Liver (tissue), 9 donors: ENCODE measurements around the gene BDH1. TPM values are rescaled to one million over a fixed set of nuclear protein-coding genes. Genes with fewer than 3 reads are reported as not detected.

Experiments used
- DNase-seq: peaks from one replicate; pipeline ENCODE4 v3.0.0-alpha.2; 2017; ENCODE audit warnings: low spot score
- H3K27ac ChIP-seq, 2 donors: one replicate each; pipeline ENCODE4 v1.7.0; 2013; ENCODE audit warnings: inconsistent platforms in 2 of 2, low read length in 2 of 2, control low read depth in 1 of 2, low read depth in 1 of 2, mild to moderate bottlenecking in 1 of 2
- H3K27me3 ChIP-seq, 4 donors: one replicate each; pipeline versions ENCODE4 v1.6.1 to v1.7.0; 2013; ENCODE audit warnings: low read length in 3 of 4, inconsistent platforms in 1 of 4, mild to moderate bottlenecking in 1 of 4, moderate library complexity in 1 of 4; ENCODE audit not compliant: control insufficient read depth in 4 of 4, insufficient read depth in 4 of 4
- H3K36me3 ChIP-seq, 4 donors: one replicate each; pipeline versions ENCODE4 v1.6.1 to v1.7.0; 2013; ENCODE audit warnings: low read length in 3 of 4, mild to moderate bottlenecking in 3 of 4, low read depth in 1 of 4, moderate library complexity in 1 of 4; ENCODE audit not compliant: control insufficient read depth in 4 of 4, insufficient read depth in 3 of 4
- H3K4me1 ChIP-seq, 4 donors: one replicate each; pipeline versions ENCODE4 v1.6.1 to v1.7.0; 2013; ENCODE audit warnings: low read length in 3 of 4, mild to moderate bottlenecking in 3 of 4, moderate library complexity in 1 of 4; ENCODE audit not compliant: control insufficient read depth in 4 of 4, insufficient read depth in 4 of 4
- H3K4me3 ChIP-seq, 3 donors: one replicate each; pipeline versions ENCODE4 v1.6.1 to v1.7.0; 2013; ENCODE audit warnings: low read length in 3 of 3, control low read depth in 1 of 3, low read depth in 1 of 3, mild to moderate bottlenecking in 1 of 3
- H3K9ac ChIP-seq, 2 donors: one replicate each; pipeline ENCODE4 v1.7.0; 2013; ENCODE audit warnings: low read length in 2 of 2, mild to moderate bottlenecking in 2 of 2, moderate library complexity in 2 of 2, control low read depth in 1 of 2, low read depth in 1 of 2
- H3K9me3 ChIP-seq, 4 donors: one replicate each; pipeline versions ENCODE4 v1.6.1 to v1.7.0; 2013; ENCODE audit warnings: low read length in 3 of 4; ENCODE audit not compliant: control insufficient read depth in 4 of 4
- CTCF ChIP-seq: fragments of 150-350 bp; IDR thresholded peaks from 2 replicates; pipeline ENCODE4 v1.5.1; 2017; ENCODE audit warnings: improper control_type of control experiment, low read depth, low read length; ENCODE audit not compliant: missing input control
- GABPA ChIP-seq, 2 donors: IDR thresholded peaks in 1 of 2; conservative IDR thresholded peaks in 1 of 2; 2 replicates each; pipeline ENCODE4 v1.6.1; 2016; ENCODE audit warnings: antibody characterized with exemption in 2 of 2, mild to moderate bottlenecking in 1 of 2, moderate library complexity in 1 of 2
- HNF4A ChIP-seq, 2 donors: conservative IDR thresholded peaks; 2 replicates each; pipeline ENCODE4 v1.6.1; 2016; ENCODE audit warnings: antibody characterized with exemption in 2 of 2, mild to moderate bottlenecking in 2 of 2
- HNF4G ChIP-seq: IDR thresholded peaks from 2 replicates; pipeline ENCODE4 v1.6.1; 2016; ENCODE audit warnings: antibody characterized with exemption
- MAX ChIP-seq: IDR thresholded peaks from 2 replicates; pipeline ENCODE4 v1.6.1; 2016; ENCODE audit warnings: antibody characterized with exemption
- NR2F2 ChIP-seq: IDR thresholded peaks from 2 replicates; pipeline ENCODE4 v1.6.1; 2016; ENCODE audit warnings: antibody characterized with exemption
- RAD21 ChIP-seq, 2 donors: IDR thresholded peaks; 2 replicates each; pipeline ENCODE4 v1.6.1; 2016; ENCODE audit warnings: antibody characterized with exemption in 2 of 2, mild to moderate bottlenecking in 2 of 2
- REST ChIP-seq: IDR thresholded peaks from 2 replicates; pipeline ENCODE4 v1.6.1; 2016; ENCODE audit warnings: antibody characterized with exemption, mild to moderate bottlenecking
- TAF1 ChIP-seq: conservative IDR thresholded peaks from 2 replicates; pipeline ENCODE4 v1.6.1; 2016; ENCODE audit warnings: antibody characterized with exemption, mild to moderate bottlenecking
- ZBTB33 ChIP-seq: IDR thresholded peaks from 2 replicates; pipeline ENCODE4 v1.6.1; 2016; ENCODE audit warnings: antibody characterized with exemption
- WGBS: extraction: QIAGEN DNeasy Blood & Tissue Kit; methylation state at CpG from one replicate; pipeline ENCODE4 v1.1.7; 2013; 5-methylcytosine and 5-hydroxymethylcytosine counted together
- polyA plus RNA-seq, 2 donors: library from polyadenylated mRNA; stranded (reverse) in 1 of 2; unstranded in 1 of 2; fragments of 200-250 nt in 1 of 2; fragments of >200 nt in 1 of 2; fragmentation: Nextera tagmentation in 1 of 2; extraction: Ambion mirVana in 1 of 2; gene quantifications; one replicate each; pipeline versions ENCODE4 v1.2.1 to v1.2.3, GENCODE V29; 2013 to 2015
- total RNA-seq, 2 donors: library from RNA; depleted of rRNA; stranded (reverse); fragments of >200 nt; gene quantifications; one replicate each; pipeline ENCODE4 v1.2.3, GENCODE V29; 2014
- donor health status: healthy.
- donor health status: healthy.
- donor health status: healthy.
- donor health status: healthy.
- donor health status: healthy.

Gene BDH1
- total and polyA plus RNA-seq, 4 donors = 49.4 to 268 (median 177) TPM

GRCh38 chr3:197550489-197550888 lies 5.3 kb downstream of the BDH1 start (continued):
- TF ChIP-seq REST (no peak), MAX (no peak), NR2F2 (no peak), TAF1 (no peak), GABPA (IDR thresholded peaks at IDR 0.05 in 1 of 2, conservative IDR thresholded peaks at IDR 0.05 in 1 of 2) (no peak), HNF4A (conservative IDR thresholded peaks at IDR 0.05) (no peak)

GRCh38 chr3:197549261-197549885 lies 6.4 kb downstream of the BDH1 start:
- no peaks in the 10 kb centered on the region for H3K27me3 ChIP-seq
- H3K27ac ChIP-seq = no peak overlapping the region
- DNase-seq = no peak
- WGBS = 77% methylated on average over 6 of the region's 6 CpGs
- peaks cover 0 to 13% (median 10%) of the 10 kb centered on the region in 4 donors for H3K36me3 ChIP-seq
- H3K9me3 ChIP-seq = no peaks in the 10 kb centered on the region
- H3K4me3 ChIP-seq = no peak overlapping the region
- TF ChIP-seq HNF4A (conservative IDR thresholded peaks at IDR 0.05) (peak in 1 of 2 donors; percentile 18), RAD21 (IDR thresholded peaks at IDR 0.05) (no peak)
- peaks cover 0 to 6% (median 1%) of the 10 kb centered on the region in 4 donors for H3K4me1 ChIP-seq
- no peak overlapping the region for H3K9ac ChIP-seq

GRCh38 chr3:197547306-197548011 lies 8.3 kb downstream of the BDH1 start:
- Histone ChIP-seq H3K36me3 (peaks cover 0 to 26% (median 19%) of the 10 kb centered on the region in 4 donors), H3K4me3 (no peak overlapping the region), H3K9me3 (no peaks in the 10 kb centered on the region), H3K27ac (no peak overlapping the region), H3K9ac (no peak overlapping the region), H3K4me1 (peaks cover 0 to 11% (median 1%) of the 10 kb centered on the region in 4 donors), H3K27me3 (no peaks in the 10 kb centered on the region)
- DNase-seq = no peak
- WGBS = 70% methylated on average over 11 of the region's 11 CpGs
- no peak for TF ChIP-seq HNF4G
- TF ChIP-seq REST = no peak
- no peak for TF ChIP-seq ZBTB33
- no peak for TF ChIP-seq CTCF
- TF ChIP-seq TAF1 = no peak
